Measurements from ENCODE around the gene AGXT2.
"Not testable (repeated sequence)": the region's sequence is repeated elsewhere in the genome, so short reads cannot be mapped to it uniquely, and the experiment has no call there.

AGXT2 gene

DNA sequence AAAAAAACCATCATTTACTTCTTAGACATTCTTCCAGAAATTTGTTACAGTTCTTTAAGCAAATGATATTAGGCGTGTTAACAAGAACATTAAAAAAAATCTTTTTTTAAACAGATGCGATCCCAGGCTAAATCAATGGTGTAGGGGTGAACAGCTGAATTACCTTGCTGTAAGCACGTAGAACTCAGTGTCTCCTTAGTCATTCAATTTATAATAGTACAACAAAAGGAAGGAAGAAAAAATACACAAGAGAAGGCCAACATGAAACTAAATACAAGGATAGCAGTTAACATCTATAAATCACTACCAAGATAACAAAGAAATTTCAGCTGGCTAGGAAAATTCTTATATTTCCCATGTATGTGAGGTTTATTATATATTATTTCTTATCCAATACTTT is 35.4 kb downstream of the AGXT2 start:
- no peak for DNase-seq

DNA sequence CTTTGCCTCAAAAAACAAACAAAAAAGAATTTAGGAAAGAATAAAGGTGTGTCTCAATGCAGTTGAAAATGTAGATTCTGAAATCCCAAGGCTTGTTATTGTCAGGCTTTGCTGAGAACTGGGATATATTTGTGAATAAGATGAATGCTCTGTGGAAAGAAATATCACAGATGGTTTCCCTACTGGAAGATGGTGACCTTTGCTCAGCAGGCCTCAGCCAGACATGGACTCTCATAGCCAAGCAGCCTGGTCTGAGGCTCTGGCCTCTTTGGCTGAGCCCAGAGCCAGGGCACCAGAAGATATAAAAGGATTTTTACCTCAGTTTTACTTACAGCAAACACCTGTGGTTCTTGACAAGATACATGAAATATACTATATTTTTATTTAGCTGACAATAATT is 37.1 kb downstream of the AGXT2 start:
- DNase-seq = no peak

DNA sequence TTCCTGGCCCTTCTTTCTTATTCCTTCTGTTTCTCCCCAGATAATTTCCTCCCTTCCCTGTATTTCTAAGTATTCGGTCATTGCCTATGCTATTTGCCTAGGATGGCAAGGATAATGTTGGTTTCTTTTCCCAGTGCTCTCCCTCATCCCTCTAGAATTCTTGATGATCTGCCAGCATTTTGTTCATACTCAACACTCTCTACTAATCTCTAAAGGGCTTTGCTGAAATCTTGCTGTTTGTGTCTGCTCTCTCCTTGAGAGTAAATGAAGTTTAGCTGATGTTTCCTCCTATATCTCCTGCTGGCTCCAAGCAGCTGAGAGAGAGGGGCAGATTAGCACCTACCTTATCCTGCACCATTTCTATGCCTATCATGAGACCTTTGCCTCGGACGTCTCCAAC is 38.1 kb downstream of the AGXT2 start:
- no peak for DNase-seq

DNA sequence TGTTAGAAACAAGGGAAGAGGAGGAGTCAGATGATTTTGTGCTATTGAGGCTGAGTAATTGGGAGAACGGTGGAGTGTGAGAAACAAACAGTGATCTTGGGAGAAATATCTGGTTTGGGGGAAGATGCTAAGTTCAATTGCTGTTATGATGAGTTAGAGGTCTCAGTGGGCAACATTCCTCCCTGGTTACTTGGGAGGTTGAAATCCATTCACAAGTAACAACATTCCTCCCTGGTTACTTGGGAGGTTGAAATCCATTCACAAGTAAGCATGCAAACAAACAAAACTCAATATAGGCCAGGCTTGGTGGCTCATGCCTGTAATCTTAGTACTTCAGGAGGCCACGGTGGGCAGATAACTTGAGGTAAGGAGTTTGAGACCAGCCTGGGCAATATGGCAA is 38.7 kb downstream of the AGXT2 start:
- DNase-seq = no peak

DNA sequence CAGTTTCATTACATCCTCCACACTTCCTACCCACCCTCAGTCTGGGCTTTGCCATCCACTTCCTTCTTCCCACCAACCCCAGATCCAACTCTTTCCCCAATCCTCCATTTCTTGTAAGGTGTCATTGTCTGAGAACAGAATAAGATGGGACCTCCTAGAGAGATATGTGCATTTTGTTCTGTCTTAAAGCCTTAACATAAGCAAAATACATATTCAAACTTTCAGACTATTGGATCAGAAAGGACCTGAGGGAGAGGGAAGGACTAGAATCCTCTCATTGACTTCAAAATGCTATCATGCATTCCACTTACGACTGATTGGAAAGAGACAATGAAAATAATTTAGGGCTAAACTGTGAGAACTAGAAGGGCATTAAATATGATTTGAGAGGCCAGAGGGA is 43.0 kb downstream of the AGXT2 start:
- no peak for DNase-seq

DNA sequence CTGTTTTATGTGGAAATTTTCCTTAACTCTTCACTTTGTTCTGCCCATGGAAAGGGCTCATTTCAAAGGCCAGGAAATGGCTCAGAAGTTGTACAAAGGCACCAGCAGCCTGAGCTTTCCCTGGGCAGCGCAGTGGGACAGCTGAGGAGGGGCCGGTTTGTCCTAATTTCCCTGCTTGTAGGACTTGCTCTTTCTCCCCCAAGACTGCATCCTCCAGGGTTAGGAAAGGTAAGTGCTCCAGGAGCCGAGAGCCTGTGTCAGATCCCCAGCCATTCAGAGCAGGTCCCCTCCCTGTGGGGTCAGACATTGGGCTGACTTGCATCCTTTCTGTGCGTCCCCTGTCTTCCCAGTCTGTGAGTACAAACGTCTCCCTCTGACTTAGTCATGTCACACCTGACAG is 43.5 kb downstream of the AGXT2 start:
- no peak for DNase-seq

DNA sequence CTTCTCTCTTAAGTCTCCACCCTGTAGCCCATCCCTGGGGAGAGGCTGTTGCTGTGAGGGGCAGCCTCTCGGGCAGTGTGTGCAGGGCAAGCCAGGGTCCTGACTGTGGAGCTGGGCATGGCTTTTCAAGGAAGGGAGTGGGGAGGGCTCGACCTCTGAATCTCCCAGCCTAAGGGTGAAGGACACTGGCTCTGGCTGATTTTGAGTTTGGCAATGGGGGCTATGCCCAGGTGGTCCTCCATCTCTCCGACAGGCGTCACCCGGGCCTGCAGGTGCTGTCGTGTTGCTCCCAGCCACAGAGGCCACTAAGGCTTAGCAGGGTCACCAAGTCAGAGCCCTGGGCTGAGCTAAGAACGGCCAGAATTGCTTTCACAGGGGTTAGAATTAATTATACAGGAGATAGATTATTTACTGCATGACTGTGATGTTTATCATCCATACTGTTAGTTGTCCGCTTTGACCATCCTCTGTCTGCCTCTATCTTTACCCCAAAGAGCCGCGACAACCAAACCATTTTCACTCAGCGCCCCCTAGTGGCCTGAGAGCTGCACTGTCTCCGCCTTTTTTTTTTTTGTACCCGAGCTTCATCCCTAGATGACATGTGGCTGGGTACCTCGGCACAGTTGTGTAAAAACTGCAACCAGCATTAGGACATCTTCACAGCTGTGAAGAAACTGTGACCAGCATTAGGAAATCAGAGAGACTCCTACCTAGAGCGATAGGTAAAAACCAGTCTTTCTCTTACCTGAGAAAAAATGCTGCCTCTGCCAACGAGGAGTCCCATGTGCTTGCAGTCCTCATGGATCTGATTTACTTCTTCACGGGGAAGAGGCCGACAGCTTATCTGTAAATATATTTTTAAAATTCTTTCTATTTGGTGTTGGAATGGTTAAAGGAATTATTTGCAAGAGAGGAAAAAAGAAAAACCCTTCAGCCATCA is 44.5 kb downstream of the AGXT2 start:
- DNase-seq = peak; percentile 51

- DNase-seq = no peak
Measured at GRCh38 chr5:35002459-35002858, 45.3 kb downstream of the AGXT2 start.

DNA sequence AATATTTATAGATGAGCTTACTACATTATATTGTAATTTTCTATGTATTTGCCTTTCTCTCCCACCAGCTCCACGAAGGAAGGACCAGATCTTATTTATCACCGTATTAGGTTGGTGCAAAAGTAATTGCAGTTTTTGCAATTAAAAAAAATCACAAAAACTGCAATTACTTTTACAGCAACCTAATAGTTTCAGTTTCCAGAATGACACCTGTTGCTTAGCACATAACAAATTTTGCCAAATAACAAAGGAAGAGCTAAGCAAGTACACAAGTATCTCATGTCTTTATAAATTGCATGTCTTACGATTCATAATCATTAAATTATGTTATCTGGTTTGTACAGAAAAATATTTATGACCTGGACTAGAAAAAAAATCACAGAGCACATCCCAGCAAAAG is 45.9 kb downstream of the AGXT2 start:
- no peak for DNase-seq

- DNase-seq = no peak
Measured at GRCh38 chr5:34998058-34998789, 49.5 kb downstream of the AGXT2 start.

DNA sequence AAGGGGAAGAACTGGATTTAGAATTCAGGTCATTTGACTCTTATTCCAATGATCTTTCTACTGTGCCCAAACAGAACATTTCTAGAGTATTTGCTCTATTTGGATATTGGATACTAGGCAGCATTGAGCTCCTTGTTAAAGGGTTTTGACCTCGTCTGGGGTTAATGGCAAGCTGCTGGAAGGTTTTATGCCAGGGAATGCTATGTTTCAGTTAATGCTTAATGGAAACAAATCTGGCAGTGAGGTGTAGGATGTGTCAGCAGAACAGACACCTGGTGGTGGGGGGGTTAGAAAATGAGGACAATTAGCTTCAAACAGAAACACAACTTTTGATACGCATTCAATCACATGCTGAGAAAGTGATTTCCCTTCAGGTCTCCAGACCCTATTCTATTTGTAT is 51.5 kb downstream of the AGXT2 start:
- DNase-seq = no peak

GRCh38 chr5:34993951-34994350 is 53.8 kb downstream of the AGXT2 start:
- DNase-seq = no peak

- DNase-seq = no peak
Measured at GRCh38 chr5:34991486-34992238, 56.1 kb downstream of the AGXT2 start.

DNA sequence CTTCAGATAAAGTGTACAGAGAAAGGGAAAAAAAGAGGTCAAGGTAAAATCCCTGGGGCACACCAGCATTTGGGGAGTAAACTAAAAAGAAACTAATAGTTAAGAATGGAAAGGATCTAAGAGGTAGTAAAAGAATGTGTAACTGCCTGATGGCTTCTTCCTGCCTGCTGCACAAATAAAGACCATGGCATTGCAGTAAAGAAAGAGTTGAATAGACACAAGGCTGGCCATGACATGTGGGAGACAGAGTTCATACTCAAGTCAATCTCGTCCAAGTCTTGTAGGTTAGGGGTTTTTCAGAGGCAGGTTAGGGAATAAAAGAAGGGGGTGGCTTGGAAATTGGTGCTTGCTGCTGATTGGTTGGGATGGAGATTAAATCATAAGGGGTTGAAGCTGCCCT is 60.8 kb downstream of the AGXT2 start:
- DNase-seq = no peak

- no peak for DNase-seq
Measured at GRCh38 chr5:34982823-34983222, 64.9 kb downstream of the AGXT2 start.

DNA sequence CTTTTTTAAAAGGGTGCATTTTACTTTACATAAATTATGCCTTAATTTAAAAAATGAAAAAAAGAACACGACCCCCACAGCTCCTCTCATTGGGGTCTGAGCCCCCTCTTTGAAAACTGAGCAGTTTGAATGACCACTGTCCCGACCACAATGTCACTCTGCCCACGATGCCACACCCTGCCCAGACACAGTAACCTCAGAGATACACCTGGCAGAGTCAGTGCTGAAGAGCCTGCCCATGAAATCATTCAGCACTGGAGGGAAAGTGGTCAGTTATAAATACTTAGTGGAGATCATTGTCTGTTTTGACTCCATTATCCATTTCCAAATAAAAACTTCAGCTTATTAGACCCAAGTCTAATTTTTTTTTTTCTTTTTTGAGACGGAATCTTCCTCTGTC is 69.1 kb downstream of the AGXT2 start:
- no peak for DNase-seq

DNA sequence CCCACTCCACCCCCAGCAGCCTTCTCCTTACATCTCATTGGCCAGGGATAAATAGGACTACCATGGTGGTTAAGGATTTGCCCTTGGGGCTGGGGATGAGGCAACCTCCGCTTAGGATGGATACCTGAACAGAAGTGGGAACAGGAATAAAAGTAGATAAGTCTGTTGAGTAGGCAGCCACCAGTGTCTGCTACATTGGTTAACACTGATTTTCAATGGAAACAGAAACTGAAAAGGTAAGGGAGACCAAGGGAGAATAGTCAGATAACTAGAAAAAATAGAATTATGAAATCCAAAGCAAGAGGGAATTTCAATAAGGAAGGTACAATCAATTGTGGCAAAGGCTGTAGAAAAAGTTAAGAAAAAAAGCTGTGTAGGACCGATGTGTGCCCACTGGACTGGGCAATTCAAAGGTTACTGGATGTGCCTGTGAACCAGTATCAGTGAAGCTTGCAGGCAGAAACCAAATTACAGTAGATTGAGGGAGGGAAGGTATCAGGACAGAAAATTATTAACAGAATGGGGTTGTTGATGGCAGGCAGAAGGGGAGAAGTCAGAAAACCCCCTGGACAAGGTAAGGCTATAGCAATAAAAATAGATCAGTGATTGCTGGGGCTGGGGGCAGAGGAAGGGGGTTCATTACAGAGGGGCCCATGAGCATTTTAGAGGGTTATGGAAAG is 69.7 kb downstream of the AGXT2 start:
- DNase-seq = no peak

DNA sequence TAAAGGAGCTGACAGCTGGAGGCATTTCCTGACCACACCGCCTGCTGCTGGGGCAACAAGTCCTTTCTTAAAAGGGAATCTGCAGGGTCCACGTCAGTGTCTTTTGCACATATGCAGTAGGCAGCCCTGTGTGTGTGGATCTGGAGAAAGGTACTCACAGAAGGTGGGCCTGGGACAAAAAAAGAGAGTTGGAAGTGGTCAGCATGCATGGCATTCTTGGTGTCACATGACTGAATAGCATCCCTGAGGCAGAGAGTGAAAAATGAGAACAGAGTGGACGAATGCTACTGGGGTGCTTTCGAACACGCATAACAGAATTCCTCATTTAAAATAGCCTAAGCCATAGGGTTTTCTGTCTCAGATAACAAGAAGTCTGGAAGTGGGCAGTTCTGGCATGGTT is 71.4 kb downstream of the AGXT2 start:
- DNase-seq = no peak

GRCh38 chr5:34971655-34972054 is 76.1 kb downstream of the AGXT2 start:
- DNase-seq = not testable (repeated sequence)

- no peak for DNase-seq
Measured at GRCh38 chr5:34970552-34970951, 77.2 kb downstream of the AGXT2 start.

- DNase-seq = no peak
Measured at GRCh38 chr5:34968258-34968657, 79.5 kb downstream of the AGXT2 start.

DNA sequence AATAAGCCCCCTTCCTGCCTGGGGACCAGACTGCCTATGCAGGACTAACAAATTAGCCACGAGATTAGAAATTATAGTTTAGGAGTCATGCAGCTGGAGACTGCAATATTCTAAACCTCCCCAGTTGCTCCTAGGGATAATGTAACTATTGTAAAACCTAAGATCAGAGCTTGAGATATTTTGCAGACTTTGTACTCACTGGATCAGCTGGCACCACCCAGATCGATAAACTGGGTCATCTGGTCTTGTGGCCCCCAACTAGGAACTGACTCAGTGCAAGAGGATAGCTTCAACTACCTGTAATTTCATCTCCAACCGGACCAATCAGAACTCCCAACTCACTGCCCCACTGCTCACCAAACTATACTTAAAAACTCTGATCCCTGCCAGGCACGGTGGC is 80.2 kb downstream of the AGXT2 start:
- DNase-seq = no peak

DNA sequence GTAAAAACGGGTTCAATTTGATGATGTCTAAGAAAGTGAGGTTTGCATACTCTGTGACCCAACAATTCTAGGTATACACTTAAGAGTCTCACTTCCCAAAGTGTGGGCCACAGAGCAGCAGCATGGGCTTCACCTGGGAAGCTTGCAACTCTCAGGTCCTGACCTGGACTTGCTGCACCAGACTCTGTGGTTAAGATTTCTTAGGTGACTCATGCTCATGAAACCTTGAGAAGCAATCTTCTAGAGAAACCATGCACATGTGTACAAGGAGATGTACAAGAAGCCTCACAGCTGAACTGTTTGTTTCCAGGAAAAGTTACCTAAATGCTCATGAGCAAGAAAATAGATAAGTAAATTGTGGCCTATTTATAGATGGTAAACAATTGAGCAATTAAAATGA is 88.4 kb downstream of the AGXT2 start:
- DNase-seq = no peak
